Liver (tissue), 9 donors: ENCODE data around the gene TTC33. TPM values are rescaled to one million over a fixed set of nuclear protein-coding genes. Genes with fewer than 3 reads are reported as not detected.
A peak's percentile ranks its signal among the peaks of the same experiment; 100 is the strongest.

Source experiments
- DNase-seq: peaks from one replicate; pipeline ENCODE4 v3.0.0-alpha.2; 2017; ENCODE audit warnings: low spot score
- H3K27ac ChIP-seq, 2 donors: one replicate each; pipeline ENCODE4 v1.7.0; 2013; ENCODE audit warnings: inconsistent platforms in 2 of 2, low read length in 2 of 2, control low read depth in 1 of 2, low read depth in 1 of 2, mild to moderate bottlenecking in 1 of 2
- H3K27me3 ChIP-seq, 4 donors: one replicate each; pipeline versions ENCODE4 v1.6.1 to v1.7.0; 2013; ENCODE audit warnings: low read length in 3 of 4, inconsistent platforms in 1 of 4, mild to moderate bottlenecking in 1 of 4, moderate library complexity in 1 of 4; ENCODE audit not compliant: control insufficient read depth in 4 of 4, insufficient read depth in 4 of 4
- H3K36me3 ChIP-seq, 4 donors: one replicate each; pipeline versions ENCODE4 v1.6.1 to v1.7.0; 2013; ENCODE audit warnings: low read length in 3 of 4, mild to moderate bottlenecking in 3 of 4, low read depth in 1 of 4, moderate library complexity in 1 of 4; ENCODE audit not compliant: control insufficient read depth in 4 of 4, insufficient read depth in 3 of 4
- H3K4me1 ChIP-seq, 4 donors: one replicate each; pipeline versions ENCODE4 v1.6.1 to v1.7.0; 2013; ENCODE audit warnings: low read length in 3 of 4, mild to moderate bottlenecking in 3 of 4, moderate library complexity in 1 of 4; ENCODE audit not compliant: control insufficient read depth in 4 of 4, insufficient read depth in 4 of 4
- H3K4me3 ChIP-seq, 3 donors: one replicate each; pipeline versions ENCODE4 v1.6.1 to v1.7.0; 2013; ENCODE audit warnings: low read length in 3 of 3, control low read depth in 1 of 3, low read depth in 1 of 3, mild to moderate bottlenecking in 1 of 3
- H3K9ac ChIP-seq, 2 donors: one replicate each; pipeline ENCODE4 v1.7.0; 2013; ENCODE audit warnings: low read length in 2 of 2, mild to moderate bottlenecking in 2 of 2, moderate library complexity in 2 of 2, control low read depth in 1 of 2, low read depth in 1 of 2
- H3K9me3 ChIP-seq, 4 donors: one replicate each; pipeline versions ENCODE4 v1.6.1 to v1.7.0; 2013; ENCODE audit warnings: low read length in 3 of 4; ENCODE audit not compliant: control insufficient read depth in 4 of 4
- CTCF ChIP-seq: fragments of 150-350 bp; IDR thresholded peaks from 2 replicates; pipeline ENCODE4 v1.5.1; 2017; ENCODE audit warnings: improper control_type of control experiment, low read depth, low read length; ENCODE audit not compliant: missing input control
- EGR1 ChIP-seq, 2 donors: IDR thresholded peaks; 2 replicates each; pipeline ENCODE4 v1.6.1; 2016 to 2018; ENCODE audit warnings: antibody characterized with exemption in 2 of 2, low read depth in 2 of 2
- FOXA1 ChIP-seq: IDR thresholded peaks from 2 replicates; pipeline ENCODE4 v1.6.1; 2016; ENCODE audit warnings: antibody characterized with exemption
- FOXA2 ChIP-seq: IDR thresholded peaks from 2 replicates; pipeline ENCODE4 v1.6.1; 2016; ENCODE audit warnings: antibody characterized with exemption
- GABPA ChIP-seq, 2 donors: IDR thresholded peaks in 1 of 2; conservative IDR thresholded peaks in 1 of 2; 2 replicates each; pipeline ENCODE4 v1.6.1; 2016; ENCODE audit warnings: antibody characterized with exemption in 2 of 2, mild to moderate bottlenecking in 1 of 2, moderate library complexity in 1 of 2
- HNF4A ChIP-seq, 2 donors: conservative IDR thresholded peaks; 2 replicates each; pipeline ENCODE4 v1.6.1; 2016; ENCODE audit warnings: antibody characterized with exemption in 2 of 2, mild to moderate bottlenecking in 2 of 2
- HNF4G ChIP-seq: IDR thresholded peaks from 2 replicates; pipeline ENCODE4 v1.6.1; 2016; ENCODE audit warnings: antibody characterized with exemption
- NR2F2 ChIP-seq: IDR thresholded peaks from 2 replicates; pipeline ENCODE4 v1.6.1; 2016; ENCODE audit warnings: antibody characterized with exemption
- RAD21 ChIP-seq, 2 donors: IDR thresholded peaks; 2 replicates each; pipeline ENCODE4 v1.6.1; 2016; ENCODE audit warnings: antibody characterized with exemption in 2 of 2, mild to moderate bottlenecking in 2 of 2
- RXRA ChIP-seq, 2 donors: IDR thresholded peaks; 2 replicates each; pipeline ENCODE4 v1.6.1; 2017 to 2018; ENCODE audit warnings: antibody characterized with exemption in 2 of 2, mild to moderate bottlenecking in 1 of 2
- SP1 ChIP-seq: IDR thresholded peaks from 2 replicates; pipeline ENCODE4 v1.6.1; 2018; ENCODE audit warnings: antibody characterized with exemption, mild to moderate bottlenecking
- TAF1 ChIP-seq: conservative IDR thresholded peaks from 2 replicates; pipeline ENCODE4 v1.6.1; 2016; ENCODE audit warnings: antibody characterized with exemption, mild to moderate bottlenecking
- YY1 ChIP-seq: IDR thresholded peaks from 2 replicates; pipeline ENCODE4 v1.6.1; 2016; ENCODE audit warnings: antibody characterized with exemption, mild to moderate bottlenecking
- ZBTB33 ChIP-seq: IDR thresholded peaks from 2 replicates; pipeline ENCODE4 v1.6.1; 2016; ENCODE audit warnings: antibody characterized with exemption
- WGBS: extraction: QIAGEN DNeasy Blood & Tissue Kit; methylation state at CpG from one replicate; pipeline ENCODE4 v1.1.7; 2013; 5-methylcytosine and 5-hydroxymethylcytosine counted together
- polyA plus RNA-seq, 2 donors: library from polyadenylated mRNA; stranded (reverse) in 1 of 2; unstranded in 1 of 2; fragments of 200-250 nt in 1 of 2; fragments of >200 nt in 1 of 2; fragmentation: Nextera tagmentation in 1 of 2; extraction: Ambion mirVana in 1 of 2; gene quantifications; one replicate each; pipeline versions ENCODE4 v1.2.1 to v1.2.3, GENCODE V29; 2013 to 2015
- total RNA-seq, 2 donors: library from RNA; depleted of rRNA; stranded (reverse); fragments of >200 nt; gene quantifications; one replicate each; pipeline ENCODE4 v1.2.3, GENCODE V29; 2014
- TF ChIP-seq, protein P1 (sequence below): IDR thresholded peaks from 2 replicates; pipeline ENCODE4 v1.6.1; 2016; ENCODE audit warnings: antibody characterized with exemption, mild to moderate bottlenecking
- TF ChIP-seq, protein P2 (sequence below): IDR thresholded peaks from 2 replicates; pipeline ENCODE4 v1.6.1; 2016; ENCODE audit warnings: antibody characterized with exemption
- donor health status: healthy.
- donor health status: healthy.
- donor health status: healthy.
- donor health status: healthy.
- donor health status: healthy.

Gene TTC33
- total and polyA plus RNA-seq, 4 donors, result 4.3 to 12.0 (median 7.6) TPM

DNA sequence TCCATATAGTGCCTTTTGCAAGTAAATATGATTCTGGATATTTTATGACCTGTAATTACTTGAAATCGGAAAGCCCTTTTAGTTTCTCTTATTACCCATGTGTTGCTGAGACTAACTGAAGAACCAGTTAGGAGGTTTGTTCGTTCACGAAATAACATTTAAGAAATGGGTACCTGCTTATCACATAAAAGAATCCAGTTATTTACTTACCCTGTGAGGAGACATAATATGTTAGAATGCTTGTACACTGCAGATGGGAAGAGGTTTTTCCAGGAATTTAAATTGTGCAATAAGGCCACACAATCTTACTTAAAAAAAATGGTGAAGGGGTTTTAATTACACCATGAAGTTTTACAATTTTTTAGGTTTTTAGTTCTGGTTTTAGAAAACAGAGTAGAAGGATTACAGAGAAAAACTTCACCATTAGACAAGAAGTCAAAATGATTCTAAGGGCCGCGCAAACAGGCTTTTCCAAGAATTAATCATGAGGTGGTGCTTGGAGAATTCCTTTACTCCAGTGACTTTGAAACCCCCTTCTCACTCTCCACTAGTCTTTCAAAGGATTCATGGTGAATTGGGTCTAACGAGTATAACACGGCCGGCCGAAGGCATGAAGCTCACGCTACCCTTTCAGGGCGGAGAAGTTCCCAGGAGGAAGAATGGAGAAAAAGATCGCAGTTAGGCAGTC lies 77.2 kb downstream of the TTC33 start:
- 24% methylated on average over 12 of the region's 12 CpGs for WGBS
- peaks cover 0 to 5% (median 3%) of the 10 kb centered on the region in 4 donors for H3K27me3 ChIP-seq
- H3K27ac ChIP-seq, result peak overlapping the region; percentile 48 to 66
- H3K4me1 ChIP-seq, result peaks cover 10 to 24% (median 17%) of the 10 kb centered on the region in 4 donors
- H3K9ac ChIP-seq, result peak overlapping the region in 1 of 2 donors; percentile 55
- peak overlapping the region; percentile 35 to 78 (median 65) for H3K4me3 ChIP-seq
- DNase-seq, result no peak
- no peaks in the 10 kb centered on the region for H3K36me3 ChIP-seq
- peaks cover 0 to 4% (median under 1%) of the 10 kb centered on the region in 4 donors for H3K9me3 ChIP-seq
- TF ChIP-seq RXRA (IDR thresholded peaks at IDR 0.05), result no peak
- TF ChIP-seq FOXA2, result no peak
- no peak for TF ChIP-seq CTCF
- no peak for TF ChIP-seq FOXA1
- no peak for TF ChIP-seq SP1
- no peak for TF ChIP-seq ZBTB33
- TF ChIP-seq HNF4G, result no peak
- TF ChIP-seq RAD21 (IDR thresholded peaks at IDR 0.05), result no peak
- TF ChIP-seq YY1, result no peak

- Histone ChIP-seq H3K36me3 (no peaks in the 10 kb centered on the region), H3K9ac (no peak overlapping the region), H3K9me3 (peaks cover 0 to 4% (median under 1%) of the 10 kb centered on the region in 4 donors), H3K4me3 (no peak overlapping the region), H3K27me3 (peaks cover 0 to 5% (median 3%) of the 10 kb centered on the region in 4 donors), H3K4me1 (peaks cover 10 to 24% (median 17%) of the 10 kb centered on the region in 4 donors), H3K27ac (no peak overlapping the region)
- WGBS, result 66% methylated on average over 2 of the region's 2 CpGs
- TF ChIP-seq, protein P1, sequence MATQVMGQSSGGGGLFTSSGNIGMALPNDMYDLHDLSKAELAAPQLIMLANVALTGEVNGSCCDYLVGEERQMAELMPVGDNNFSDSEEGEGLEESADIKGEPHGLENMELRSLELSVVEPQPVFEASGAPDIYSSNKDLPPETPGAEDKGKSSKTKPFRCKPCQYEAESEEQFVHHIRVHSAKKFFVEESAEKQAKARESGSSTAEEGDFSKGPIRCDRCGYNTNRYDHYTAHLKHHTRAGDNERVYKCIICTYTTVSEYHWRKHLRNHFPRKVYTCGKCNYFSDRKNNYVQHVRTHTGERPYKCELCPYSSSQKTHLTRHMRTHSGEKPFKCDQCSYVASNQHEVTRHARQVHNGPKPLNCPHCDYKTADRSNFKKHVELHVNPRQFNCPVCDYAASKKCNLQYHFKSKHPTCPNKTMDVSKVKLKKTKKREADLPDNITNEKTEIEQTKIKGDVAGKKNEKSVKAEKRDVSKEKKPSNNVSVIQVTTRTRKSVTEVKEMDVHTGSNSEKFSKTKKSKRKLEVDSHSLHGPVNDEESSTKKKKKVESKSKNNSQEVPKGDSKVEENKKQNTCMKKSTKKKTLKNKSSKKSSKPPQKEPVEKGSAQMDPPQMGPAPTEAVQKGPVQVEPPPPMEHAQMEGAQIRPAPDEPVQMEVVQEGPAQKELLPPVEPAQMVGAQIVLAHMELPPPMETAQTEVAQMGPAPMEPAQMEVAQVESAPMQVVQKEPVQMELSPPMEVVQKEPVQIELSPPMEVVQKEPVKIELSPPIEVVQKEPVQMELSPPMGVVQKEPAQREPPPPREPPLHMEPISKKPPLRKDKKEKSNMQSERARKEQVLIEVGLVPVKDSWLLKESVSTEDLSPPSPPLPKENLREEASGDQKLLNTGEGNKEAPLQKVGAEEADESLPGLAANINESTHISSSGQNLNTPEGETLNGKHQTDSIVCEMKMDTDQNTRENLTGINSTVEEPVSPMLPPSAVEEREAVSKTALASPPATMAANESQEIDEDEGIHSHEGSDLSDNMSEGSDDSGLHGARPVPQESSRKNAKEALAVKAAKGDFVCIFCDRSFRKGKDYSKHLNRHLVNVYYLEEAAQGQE, result no peak
- TF ChIP-seq ZBTB33 (no peak), EGR1 (IDR thresholded peaks at IDR 0.05; ENCODE audit: low read depth in 2 of 2) (no peak), RXRA (IDR thresholded peaks at IDR 0.05) (no peak), TAF1 (no peak), HNF4G (no peak), HNF4A (conservative IDR thresholded peaks at IDR 0.05) (no peak), FOXA1 (no peak), FOXA2 (no peak), NR2F2 (no peak), GABPA (IDR thresholded peaks at IDR 0.05 in 1 of 2, conservative IDR thresholded peaks at IDR 0.05 in 1 of 2) (no peak), CTCF (no peak), RAD21 (IDR thresholded peaks at IDR 0.05) (no peak)
- TF ChIP-seq, protein P2, sequence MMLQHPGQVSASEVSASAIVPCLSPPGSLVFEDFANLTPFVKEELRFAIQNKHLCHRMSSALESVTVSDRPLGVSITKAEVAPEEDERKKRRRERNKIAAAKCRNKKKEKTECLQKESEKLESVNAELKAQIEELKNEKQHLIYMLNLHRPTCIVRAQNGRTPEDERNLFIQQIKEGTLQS, result no peak
- DNase-seq, result no peak
Observed at GRCh38 chr5:40678026-40678425, 77.7 kb downstream of the TTC33 start.
